Mammary epithelial cell (primary cell): ENCODE data around the gene UBE2D3.

Source experiments
- CTCF ChIP-seq, 2 donors: IDR thresholded peaks in 1 of 2; conservative IDR thresholded peaks in 1 of 2; 2 replicates each; pipeline ENCODE4 v1.5.1; 2011 to 2012; ENCODE audit warnings: inconsistent platforms in 2 of 2, low read length in 2 of 2, mild to moderate bottlenecking in 2 of 2, control low read depth in 1 of 2, low read depth in 1 of 2; ENCODE audit not compliant: insufficient read depth in 1 of 2; ENCODE audit errors: extremely low read depth in 1 of 2
- EZH2 ChIP-seq: IDR thresholded peaks from 2 replicates; pipeline ENCODE4 v1.6.1; 2012; ENCODE audit warnings: low read length, inconsistent platforms, borderline replicate concordance

GRCh38 chr4:102824398-102824797, 3.0 kb downstream of the UBE2D3 start:
- TF ChIP-seq CTCF (conservative IDR thresholded peaks at IDR 0.05 in 1 of 2, IDR thresholded peaks at IDR 0.05 in 1 of 2; ENCODE audit: extremely low read depth in 1 of 2, insufficient read depth in 1 of 2, low read depth in 1 of 2, low read length in 2 of 2) (no peak), EZH2 (no peak)
